ENCODE measurements around the gene BLMH. TPM values are rescaled to one million over a fixed set of nuclear protein-coding genes. Genes with fewer than 3 reads are reported as not detected.

The BLMH gene
- total RNA-seq, 1 donor from 2014 or later, result 36.2 TPM

GRCh38 chr17:30212750-30213149, 79.0 kb downstream of the BLMH start:
- Mint-ChIP-seq H3K4me1 (ENCODE audit: low read depth, unreplicated experiment) (no peaks in the 10 kb centered on the region), H3K27me3 (ENCODE audit: low read depth, unreplicated experiment) (peaks cover 28% of the 10 kb centered on the region), H3K4me3 (ENCODE audit: unreplicated experiment) (no peak overlapping the region), H3K9me3 (ENCODE audit: unreplicated experiment) (no peaks in the 10 kb centered on the region), H3K36me3 (ENCODE audit: low read depth, unreplicated experiment) (peaks cover 7% of the 10 kb centered on the region), H3K27ac (ENCODE audit: unreplicated experiment) (no peak overlapping the region)
- Histone ChIP-seq H2AFZ (ENCODE audit: low read depth, low read length) (no peak overlapping the region), H3K4me1 (ENCODE audit: insufficient read depth, low read length) (no peaks in the 10 kb centered on the region), H4K20me1 (ENCODE audit: insufficient read depth, low read length) (no peaks in the 10 kb centered on the region), H3K9me3 (ENCODE audit: insufficient read depth, low read depth, low read length) (no peaks in the 10 kb centered on the region), H3K4me2 (ENCODE audit: low read length) (no peak overlapping the region), H3K27me3 (ENCODE audit: insufficient read depth, low read length) (no peaks in the 10 kb centered on the region), H3K79me2 (ENCODE audit: insufficient read depth, low read length) (no peaks in the 10 kb centered on the region), H3K36me3 (ENCODE audit: insufficient read depth, low read length) (no peaks in the 10 kb centered on the region), H3K4me3 (ENCODE audit: insufficient read depth, low read depth, low read length) (no peak overlapping the region), H3K9ac (ENCODE audit: low read length) (no peak overlapping the region), H3K27ac (ENCODE audit: low read depth, low read length) (no peak overlapping the region)
- DNase-seq (ENCODE audit: low read depth) (no peak), FAIRE-seq (no peak)
- no peak for TF ChIP-seq EZH2 (IDR thresholded peaks at IDR 0.05; ENCODE audit: insufficient read depth, low read length)

- Histone ChIP-seq H3K27me3 (ENCODE audit: insufficient read depth, low read length) (no peaks in the 10 kb centered on the region), H2AFZ (ENCODE audit: low read depth, low read length) (no peak overlapping the region), H3K27ac (ENCODE audit: low read depth, low read length) (no peak overlapping the region), H4K20me1 (ENCODE audit: insufficient read depth, low read length) (no peaks in the 10 kb centered on the region), H3K9me3 (ENCODE audit: insufficient read depth, low read depth, low read length) (no peaks in the 10 kb centered on the region), H3K36me3 (ENCODE audit: insufficient read depth, low read length) (no peaks in the 10 kb centered on the region), H3K4me3 (ENCODE audit: insufficient read depth, low read depth, low read length) (no peak overlapping the region), H3K4me2 (ENCODE audit: low read length) (no peak overlapping the region), H3K9ac (ENCODE audit: low read length) (no peak overlapping the region), H3K4me1 (ENCODE audit: insufficient read depth, low read length) (no peaks in the 10 kb centered on the region), H3K79me2 (ENCODE audit: insufficient read depth, low read length) (no peaks in the 10 kb centered on the region)
- TF ChIP-seq EZH2 (IDR thresholded peaks at IDR 0.05; ENCODE audit: insufficient read depth, low read length) (no peak), CTCF (IDR thresholded peaks at IDR 0.05; ENCODE audit: insufficient read depth, low read depth, low read length) (no peak)
- H3K4me1 Mint-ChIP-seq (ENCODE audit: low read depth, unreplicated experiment), result no peaks in the 10 kb centered on the region
- H3K27ac Mint-ChIP-seq (ENCODE audit: unreplicated experiment), result no peak overlapping the region
- H3K9me3 Mint-ChIP-seq (ENCODE audit: unreplicated experiment), result no peaks in the 10 kb centered on the region
- peaks cover 31% of the 10 kb centered on the region for H3K27me3 Mint-ChIP-seq (ENCODE audit: low read depth, unreplicated experiment)
- peaks cover 7% of the 10 kb centered on the region for H3K36me3 Mint-ChIP-seq (ENCODE audit: low read depth, unreplicated experiment)
- FAIRE-seq (no peak), DNase-seq (ENCODE audit: low read depth) (no peak)
- H3K4me3 Mint-ChIP-seq (ENCODE audit: unreplicated experiment), result no peak overlapping the region
Observed at GRCh38 chr17:30211371-30211770, 80.4 kb downstream of the BLMH start.

- no peaks in the 10 kb centered on the region for H3K9me3 Mint-ChIP-seq (ENCODE audit: unreplicated experiment)
- H3K4me1 Mint-ChIP-seq (ENCODE audit: low read depth, unreplicated experiment), result no peaks in the 10 kb centered on the region
- no peak overlapping the region for H3K27ac Mint-ChIP-seq (ENCODE audit: unreplicated experiment)
- H3K27me3 Mint-ChIP-seq (ENCODE audit: low read depth, unreplicated experiment), result peaks cover 31% of the 10 kb centered on the region
- Histone ChIP-seq H4K20me1 (ENCODE audit: insufficient read depth, low read length) (no peaks in the 10 kb centered on the region), H3K36me3 (ENCODE audit: insufficient read depth, low read length) (no peaks in the 10 kb centered on the region), H3K9me3 (ENCODE audit: insufficient read depth, low read depth, low read length) (no peaks in the 10 kb centered on the region), H3K27ac (ENCODE audit: low read depth, low read length) (no peak overlapping the region), H3K4me3 (ENCODE audit: insufficient read depth, low read depth, low read length) (no peak overlapping the region), H2AFZ (ENCODE audit: low read depth, low read length) (no peak overlapping the region), H3K4me1 (ENCODE audit: insufficient read depth, low read length) (no peaks in the 10 kb centered on the region), H3K9ac (ENCODE audit: low read length) (no peak overlapping the region), H3K27me3 (ENCODE audit: insufficient read depth, low read length) (no peaks in the 10 kb centered on the region), H3K4me2 (ENCODE audit: low read length) (no peak overlapping the region), H3K79me2 (ENCODE audit: insufficient read depth, low read length) (no peaks in the 10 kb centered on the region)
- FAIRE-seq, result no peak
- DNase-seq (ENCODE audit: low read depth), result no peak
- TF ChIP-seq CTCF (IDR thresholded peaks at IDR 0.05; ENCODE audit: insufficient read depth, low read depth, low read length) (no peak), EZH2 (IDR thresholded peaks at IDR 0.05; ENCODE audit: insufficient read depth, low read length) (no peak)
- no peak overlapping the region for H3K4me3 Mint-ChIP-seq (ENCODE audit: unreplicated experiment)
- peaks cover 7% of the 10 kb centered on the region for H3K36me3 Mint-ChIP-seq (ENCODE audit: low read depth, unreplicated experiment)
Observed at GRCh38 chr17:30210901-30211300, 80.8 kb downstream of the BLMH start.

All from astrocyte (in vitro differentiated cells and primary cell).